Mucosa of descending colon (tissue), 3 donors: ENCODE measurements around the gene SAE1. TPM values are rescaled to one million over a fixed set of nuclear protein-coding genes. Genes with fewer than 3 reads are reported as not detected.

Experiments used
- ATAC-seq: fragments of 200-7000 bp; cut with Tn5 transposase; one replicate; pipeline ENCODE4 v1.9.1; 2020; ENCODE audit warnings: mild to moderate bottlenecking, moderate library complexity
- DNase-seq, 3 donors: peaks; one replicate each; pipeline ENCODE4 v3.0.0-alpha.2; 2020
- H3K36me3 ChIP-seq: fragments of 200-600 bp; one replicate; pipeline ENCODE4 v1.8.0; 2021; ENCODE audit warnings: low read depth, mild to moderate bottlenecking
- H3K4me1 ChIP-seq: fragments of 200-600 bp; one replicate; pipeline ENCODE4 v1.8.0; 2021; ENCODE audit warnings: low read depth, mild to moderate bottlenecking
- H3K4me3 ChIP-seq: fragments of 200-600 bp; one replicate; pipeline ENCODE4 v1.8.0; 2021; ENCODE audit warnings: mild to moderate bottlenecking
- H3K9me3 ChIP-seq: fragments of 200-600 bp; one replicate; pipeline ENCODE4 v1.8.0; 2021; ENCODE audit warnings: mild to moderate bottlenecking
- CTCF ChIP-seq: fragments of 200-600 bp; IDR thresholded peaks from one replicate; pipeline ENCODE4 v1.8.0; 2022; ENCODE audit warnings: antibody characterized with exemption, mild to moderate bottlenecking
- intact Hi-C, 2 donors: fragments of 100-400 bp; cut with DNase I in 1 of 2; cut with micrococcal nuclease in 1 of 2; formaldehyde crosslinking; loops; one replicate each; pipeline versions ENCODE4 v1.11.0 to v1.11.1; 2022; cut with DNase I, micrococcal nuclease
- total RNA-seq, 3 donors: library from RNA; stranded (reverse); fragmentation: NEBNext Ultra II Directional in 2 of 3; extraction: Animal tissue kit (Norgen Biotek cat#: 25700) in 2 of 3; gene quantifications; one replicate each; pipeline versions ENCODE4 v1.2.1 to v1.2.4, GENCODE V29; 2021 to 2023
- donor health status: DM: no; HTN: no; CAD: no; lungs with moderate emphysema.
- donor health status: DM: no; HTN: no; CAD: no.
- donor health status: DM: no; HTN: yes; CAD: no.

Gene SAE1
- total RNA-seq, 3 donors from 2014 or later = 41.7 to 133 (median 66.4) TPM

GRCh38 chr19:47144630-47145029 lies 14.0 kb downstream of the SAE1 start:
- Histone ChIP-seq H3K4me1 (no peaks in the 10 kb centered on the region), H3K9me3 (no peaks in the 10 kb centered on the region), H3K36me3 (no peaks in the 10 kb centered on the region), H3K4me3 (no peak overlapping the region)
- no peak for TF ChIP-seq CTCF
- DNase-seq (no peak), ATAC-seq (no peak)
- intact Hi-C loops = loop anchor here in 1 of 2 donors (5.0 kb wide), 1 partner anchor 103 kb away; no protein-coding TSS in a partner anchor

GRCh38 chr19:47145639-47146486 lies 15.2 kb downstream of the SAE1 start:
- ATAC-seq = no peak
- Histone ChIP-seq H3K36me3 (no peaks in the 10 kb centered on the region), H3K4me1 (no peaks in the 10 kb centered on the region), H3K9me3 (no peaks in the 10 kb centered on the region), H3K4me3 (no peak overlapping the region)
- no peak for DNase-seq
- TF ChIP-seq CTCF = no peak
- intact Hi-C loops = loop anchor here in 1 of 2 donors (5.0 kb wide), 1 partner anchor 101 kb away; no protein-coding TSS in a partner anchor

- intact Hi-C loops = loop anchor here in 1 of 2 donors (5.0 kb wide), 1 partner anchor 100 kb away; no protein-coding TSS in a partner anchor
- H3K9me3 ChIP-seq = no peaks in the 10 kb centered on the region
- H3K4me1 ChIP-seq = peaks cover 2% of the 10 kb centered on the region
- DNase-seq (no peak), ATAC-seq (no peak)
- TF ChIP-seq CTCF = no peak
- peaks cover 4% of the 10 kb centered on the region for H3K36me3 ChIP-seq
- no peak overlapping the region for H3K4me3 ChIP-seq
Observed at GRCh38 chr19:47146920-47147319, 16.3 kb downstream of the SAE1 start.

GRCh38 chr19:47151627-47152026 lies 21.0 kb downstream of the SAE1 start:
- Histone ChIP-seq H3K4me3 (no peak overlapping the region), H3K36me3 (peaks cover 5% of the 10 kb centered on the region), H3K4me1 (peaks cover 27% of the 10 kb centered on the region), H3K9me3 (no peaks in the 10 kb centered on the region)
- no peak for DNase-seq
- intact Hi-C loops = loop anchor here in 1 of 2 donors (5.0 kb wide), 1 partner anchor 96 kb away; no protein-coding TSS in a partner anchor
- TF ChIP-seq CTCF = no peak
- ATAC-seq = no peak

GRCh38 chr19:47152205-47152604 lies 21.6 kb downstream of the SAE1 start:
- no peaks in the 10 kb centered on the region for H3K9me3 ChIP-seq
- H3K36me3 ChIP-seq = peaks cover 5% of the 10 kb centered on the region
- H3K4me3 ChIP-seq = no peak overlapping the region
- ATAC-seq (peak; percentile 62), DNase-seq (no peak)
- H3K4me1 ChIP-seq = peaks cover 33% of the 10 kb centered on the region
- intact Hi-C loops = loop anchor here in 1 of 2 donors (5.0 kb wide), 1 partner anchor 95 kb away; no protein-coding TSS in a partner anchor
- TF ChIP-seq CTCF = no peak
